ENCODE data around the gene SERINC2. TPM values are rescaled to one million over a fixed set of nuclear protein-coding genes. Genes with fewer than 3 reads are reported as not detected.
"Not testable (repeated sequence)": the region's sequence is repeated elsewhere in the genome, so short reads cannot be mapped to it uniquely, and the experiment has no call there.

SERINC2 gene
- polyA plus RNA-seq, 1 donor (not counting 4 experiments of a cell fraction or from before 2014, with no cell fraction given), result 171 TPM

DNA sequence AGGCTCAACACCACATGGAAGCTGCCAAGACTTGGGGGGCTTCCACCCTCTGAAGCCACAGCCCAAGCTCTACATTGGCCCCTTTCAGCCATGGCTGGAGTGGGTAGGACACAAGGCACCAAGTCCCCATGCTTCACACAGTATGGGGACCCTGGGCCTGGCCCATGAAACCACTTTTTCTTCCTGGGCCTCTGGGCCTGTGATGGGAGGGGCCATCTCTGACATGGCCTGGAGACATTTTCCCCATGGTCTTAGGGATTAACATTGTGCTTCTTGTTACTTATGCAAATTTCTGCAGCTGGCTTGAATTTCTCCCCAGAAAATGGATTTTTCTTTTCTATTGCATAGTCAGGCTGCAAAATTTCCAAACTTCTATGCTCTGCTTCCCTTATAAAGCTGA lies 60.5 kb downstream of the SERINC2 start:
- H3K9ac ChIP-seq (ENCODE audit: control insufficient read depth, extremely low read depth, insufficient read depth, low read length); DNase-seq (ENCODE audit: low read depth, low spot score); H3K36me3 ChIP-seq (ENCODE audit: control insufficient read depth in 2 of 2, extremely low read depth in 1 of 2, insufficient read depth in 2 of 2, low read length in 2 of 2); H3K27ac ChIP-seq (ENCODE audit: control insufficient read depth, insufficient read depth, low read length); FAIRE-seq; H3K79me2 ChIP-seq (ENCODE audit: control insufficient read depth, insufficient read depth, low read length); H2AFZ ChIP-seq (ENCODE audit: control insufficient read depth, low read length); H3K27me3 ChIP-seq (ENCODE audit: control insufficient read depth, extremely low read depth, insufficient read depth, low read length); H3K4me2 ChIP-seq (ENCODE audit: control insufficient read depth, extremely low read depth, insufficient read depth, low read depth, low read length); dilution Hi-C loops (cut with MboI; ENCODE audit: extremely low pct_ligation_motif_present, low sequenced_read_pairs); H3K9me3 ChIP-seq (ENCODE audit: control insufficient read depth, low read depth, low read length); H4K20me1 ChIP-seq (ENCODE audit: control insufficient read depth, extremely low read depth, insufficient read depth, low read length); H3K9me1 ChIP-seq (ENCODE audit: control insufficient read depth, extremely low read depth, insufficient read depth, low read length); H3K4me3 ChIP-seq (ENCODE audit: control insufficient read depth in 2 of 3, extremely low read depth in 1 of 3, insufficient read depth in 2 of 3, low read depth in 1 of 3, low read length in 3 of 3): not testable (repeated sequence)
- H3K4me1 ChIP-seq (ENCODE audit: control insufficient read depth, extremely low read depth, insufficient read depth, low read length), result peaks cover 11% of the 10 kb centered on the region

DNA sequence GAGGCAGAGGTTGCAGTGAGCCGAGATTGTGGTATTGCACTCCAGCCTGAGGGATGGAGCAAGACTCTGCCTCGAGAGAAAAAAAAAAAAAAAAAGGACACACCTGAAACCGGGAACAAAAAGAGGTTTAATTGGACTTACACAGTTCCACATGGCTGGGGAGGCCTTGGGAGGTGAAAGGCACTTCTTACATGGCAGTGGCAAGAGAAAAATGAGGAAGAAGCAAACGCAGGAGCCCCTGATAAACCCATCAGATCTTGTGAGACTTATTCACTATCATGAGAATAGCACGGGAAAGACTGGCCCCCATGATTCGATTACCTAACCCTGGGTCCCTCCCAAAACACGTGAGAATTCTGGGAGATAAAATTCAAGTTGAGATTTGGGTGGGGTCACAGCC lies 61.6 kb downstream of the SERINC2 start:
- H3K79me2 ChIP-seq (ENCODE audit: control insufficient read depth, insufficient read depth, low read length); dilution Hi-C loops (cut with MboI; ENCODE audit: extremely low pct_ligation_motif_present, low sequenced_read_pairs); H2AFZ ChIP-seq (ENCODE audit: control insufficient read depth, low read length); H3K27me3 ChIP-seq (ENCODE audit: control insufficient read depth, extremely low read depth, insufficient read depth, low read length); FAIRE-seq; H3K4me3 ChIP-seq (ENCODE audit: control insufficient read depth in 2 of 3, extremely low read depth in 1 of 3, insufficient read depth in 2 of 3, low read depth in 1 of 3, low read length in 3 of 3); H3K27ac ChIP-seq (ENCODE audit: control insufficient read depth, insufficient read depth, low read length); H3K9ac ChIP-seq (ENCODE audit: control insufficient read depth, extremely low read depth, insufficient read depth, low read length); H3K9me3 ChIP-seq (ENCODE audit: control insufficient read depth, low read depth, low read length); H4K20me1 ChIP-seq (ENCODE audit: control insufficient read depth, extremely low read depth, insufficient read depth, low read length); H3K4me2 ChIP-seq (ENCODE audit: control insufficient read depth, extremely low read depth, insufficient read depth, low read depth, low read length); H3K36me3 ChIP-seq (ENCODE audit: control insufficient read depth in 2 of 2, extremely low read depth in 1 of 2, insufficient read depth in 2 of 2, low read length in 2 of 2); DNase-seq (ENCODE audit: low read depth, low spot score); H3K9me1 ChIP-seq (ENCODE audit: control insufficient read depth, extremely low read depth, insufficient read depth, low read length): not testable (repeated sequence)
- H3K4me1 ChIP-seq (ENCODE audit: control insufficient read depth, extremely low read depth, insufficient read depth, low read length), result peaks cover 11% of the 10 kb centered on the region

DNA sequence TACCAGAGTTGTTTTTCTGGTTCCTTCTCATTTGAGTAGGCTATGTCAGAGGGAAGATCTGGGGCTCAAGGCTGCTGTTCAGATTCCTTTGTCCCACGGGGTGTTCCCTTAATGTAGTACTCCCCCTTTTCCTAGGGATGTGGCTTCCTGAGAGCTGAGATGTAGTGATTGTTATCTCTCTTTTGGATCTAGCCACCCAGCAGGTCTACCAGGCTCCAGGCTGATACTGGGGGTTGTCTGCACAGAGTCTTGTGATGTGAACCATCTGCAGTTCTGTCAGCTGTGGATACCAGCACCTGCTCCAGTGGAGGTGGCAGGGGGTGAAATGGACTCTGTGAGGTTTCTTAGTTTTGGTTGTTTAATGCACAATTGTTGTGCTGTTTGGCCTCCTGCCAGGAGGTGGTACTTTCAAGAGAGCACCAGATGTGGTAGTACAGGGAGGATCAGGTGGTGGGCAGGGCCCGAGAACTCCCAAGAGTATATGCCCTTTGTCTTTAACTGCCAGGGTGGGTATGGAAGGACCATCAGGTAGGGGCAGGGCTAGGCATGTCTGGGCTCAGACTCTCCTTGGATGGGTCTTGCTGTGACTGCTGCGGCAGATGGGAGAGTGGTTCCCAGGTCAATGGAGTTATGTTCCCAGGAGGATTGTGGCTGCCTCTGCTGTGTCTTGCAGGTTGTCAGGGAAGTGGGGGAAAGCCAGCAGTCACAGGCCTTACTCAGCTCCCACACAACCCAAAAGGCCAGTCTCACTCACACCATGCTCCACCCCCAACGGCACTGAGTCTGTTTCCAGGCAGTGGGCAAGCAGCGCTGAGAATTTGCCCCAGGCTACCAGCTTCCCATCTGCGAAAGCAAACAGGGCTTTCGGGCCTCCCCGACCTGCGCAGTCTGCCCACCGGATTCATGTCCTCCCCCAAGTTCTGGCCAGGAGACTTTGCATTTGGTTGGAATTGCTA lies 64.2 kb downstream of the SERINC2 start:
- Histone ChIP-seq H3K4me3 (ENCODE audit: control insufficient read depth in 2 of 3, extremely low read depth in 1 of 3, insufficient read depth in 2 of 3, low read depth in 1 of 3, low read length in 3 of 3) (no peak overlapping the region), H3K9me1 (ENCODE audit: control insufficient read depth, extremely low read depth, insufficient read depth, low read length) (no peaks in the 10 kb centered on the region), H3K9me3 (ENCODE audit: control insufficient read depth, low read depth, low read length) (no peaks in the 10 kb centered on the region), H3K27me3 (ENCODE audit: control insufficient read depth, extremely low read depth, insufficient read depth, low read length) (no peaks in the 10 kb centered on the region), H3K36me3 (ENCODE audit: control insufficient read depth in 2 of 2, extremely low read depth in 1 of 2, insufficient read depth in 2 of 2, low read length in 2 of 2) (no peaks in the 10 kb centered on the region), H3K9ac (ENCODE audit: control insufficient read depth, extremely low read depth, insufficient read depth, low read length) (no peak overlapping the region), H3K79me2 (ENCODE audit: control insufficient read depth, insufficient read depth, low read length) (no peaks in the 10 kb centered on the region), H2AFZ (ENCODE audit: control insufficient read depth, low read length) (no peak overlapping the region), H3K4me2 (ENCODE audit: control insufficient read depth, extremely low read depth, insufficient read depth, low read depth, low read length) (peak overlapping the region; percentile 41), H3K4me1 (ENCODE audit: control insufficient read depth, extremely low read depth, insufficient read depth, low read length) (peaks cover 11% of the 10 kb centered on the region), H4K20me1 (ENCODE audit: control insufficient read depth, extremely low read depth, insufficient read depth, low read length) (no peaks in the 10 kb centered on the region), H3K27ac (ENCODE audit: control insufficient read depth, insufficient read depth, low read length) (peak overlapping the region; percentile 14)
- FAIRE-seq (peak; percentile 92), DNase-seq (ENCODE audit: low read depth, low spot score) (peak; percentile 32)
- dilution Hi-C loops (cut with MboI; ENCODE audit: extremely low pct_ligation_motif_present, low sequenced_read_pairs), result no loop called here
- TF ChIP-seq CTCF (optimal IDR thresholded peaks at IDR 0.05 in 1 of 3, IDR thresholded peaks at IDR 0.05 in 1 of 3, conservative IDR thresholded peaks at IDR 0.05 in 1 of 3; ENCODE audit: extremely low read depth in 1 of 3, insufficient read depth in 2 of 3, low read length in 3 of 3) (no peak), EZH2 (IDR thresholded peaks at IDR 0.05; ENCODE audit: low read length) (no peak)
